NK-92 (cell line): Measurements from ENCODE around the gene POF1B.

Source experiments
- DNase-seq: peaks from one replicate; lab custom pipeline; 2025; ENCODE audit not compliant: unreplicated experiment; lab: John Stamatoyannopoulos, UW

POF1B gene

DNA sequence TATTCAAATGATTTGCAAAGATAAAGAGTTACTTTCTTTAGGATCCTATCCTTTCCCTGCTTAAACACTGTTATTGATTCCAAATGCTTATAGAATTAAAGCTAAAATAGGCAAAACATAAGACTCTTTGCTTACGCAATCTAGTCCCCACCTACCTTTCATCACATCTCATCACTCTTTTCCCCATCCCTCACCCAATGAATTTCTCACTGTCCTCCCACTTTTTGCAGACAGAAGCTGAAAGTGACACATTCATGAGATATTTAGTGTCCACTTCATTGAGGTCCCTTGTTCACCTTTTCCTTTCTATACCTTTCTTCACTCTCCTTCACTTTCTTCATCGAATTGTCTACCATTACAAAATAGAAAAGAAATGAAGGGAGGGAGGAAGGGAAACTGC, 136.3 kb downstream of the POF1B start:
- DNase-seq, result no peak
